Right lobe of liver (tissue), 6 donors: Measurements from ENCODE around the gene RPS6KB2. TPM values are rescaled to one million over a fixed set of nuclear protein-coding genes. Genes with fewer than 3 reads are reported as not detected.

ENCODE experiments used
- ATAC-seq, 4 donors: fragments of 200-7000 bp; cut with Tn5 transposase; one replicate each; pipeline ENCODE4 v1.9.1; 2020; ENCODE audit warnings: mild to moderate bottlenecking in 4 of 4, moderate library complexity in 4 of 4
- DNase-seq, 3 donors: peaks; one replicate each; pipeline ENCODE4 v3.0.0-alpha.2; 2020
- H3K27ac ChIP-seq, 3 donors: fragments of 200-600 bp; one replicate each; pipeline ENCODE4 v1.8.0; 2022
- H3K27me3 ChIP-seq, 2 donors: fragments of 200-600 bp; one replicate each; pipeline ENCODE4 v1.8.0; 2022
- H3K36me3 ChIP-seq, 4 donors: fragments of 200-600 bp; sonication (generic) in 1 of 4; one replicate each; pipeline versions ENCODE4 v1.5.1 to v1.8.0; 2017 to 2022; ENCODE audit warnings: control low read depth in 1 of 4
- H3K4me1 ChIP-seq, 4 donors: fragments of 200-600 bp; sonication (generic) in 1 of 4; one replicate each; pipeline versions ENCODE4 v1.5.1 to v1.8.0; 2017 to 2022; ENCODE audit warnings: control low read depth in 1 of 4
- H3K4me3 ChIP-seq, 3 donors: fragments of 200-600 bp; one replicate each; pipeline ENCODE4 v1.8.0; 2022
- H3K9me3 ChIP-seq, 4 donors: fragments of 200-600 bp; sonication (generic) in 1 of 4; one replicate each; pipeline versions ENCODE4 v1.5.1 to v1.8.0; 2017 to 2022; ENCODE audit warnings: control low read depth in 1 of 4
- CTCF ChIP-seq, 4 donors: fragments of 200-600 bp in 3 of 4; fragments of 450-650 bp in 1 of 4; IDR thresholded peaks; one replicate each; pipeline versions ENCODE4 v1.5.1 to v1.8.0; 2016 to 2022; ENCODE audit warnings: antibody characterized with exemption in 4 of 4, mild to moderate bottlenecking in 2 of 4
- POLR2A ChIP-seq: fragments of 450-650 bp; IDR thresholded peaks from one replicate; pipeline ENCODE4 v1.6.1; 2017; ENCODE audit warnings: antibody characterized with exemption, mild to moderate bottlenecking
- WGBS: methylation state at CpG from one replicate; pipeline ENCODE4 v1.1.6; 2018; ENCODE audit warnings: low coverage, low lambda C conversion rate; ENCODE audit not compliant: insufficient coverage; ENCODE audit errors: missing lambda C conversion rate; 5-methylcytosine and 5-hydroxymethylcytosine counted together
- intact Hi-C, 2 donors: fragments of 100-400 bp; cut with DNase I; formaldehyde crosslinking; loops; one replicate each; pipeline versions ENCODE4 v1.11.2 to v1.14.1; 2022
- total RNA-seq, 6 experiments: library from RNA; depleted of rRNA in 2 of 6; stranded (reverse); fragments of >200 nt in 2 of 6; fragmentation: NEBNext Ultra II Directional in 3 of 6; extraction: Animal tissue kit (Norgen Biotek cat#: 25700) in 3 of 6; gene quantifications; one replicate each; pipeline versions ENCODE4 v1.1.0 to v1.2.4, GENCODE V29; 2016 to 2023
- donor health status: DM: no; HTN: yes; CAD: no.
- donor health status: DM: no; HTN: no; CAD: no.
- donor health status: DM: no; HTN: no; CAD: no.
- donor health status: DM: no; HTN: yes; CAD: no.
- donor health status: DM: no; HTN: yes; CAD: no.

Gene RPS6KB2
- total RNA-seq, 6 experiments from 2014 or later, result 18.8 to 37.1 (median 27.1) TPM

GRCh38 chr11:67420646-67421429 is 7.5 kb upstream of the RPS6KB2 start:
- intact Hi-C loops, result no loop called here
- DNase-seq, result peak; percentile 99
- Histone ChIP-seq H3K27me3 (no peaks in the 10 kb centered on the region), H3K27ac (peak overlapping the region; percentile 58 to 79 (median 77)), H3K9me3 (no peaks in the 10 kb centered on the region), H3K4me3 (peak overlapping the region; percentile 42 to 67 (median 60)), H3K4me1 (peaks cover 0 to 21% (median 10%) of the 10 kb centered on the region in 4 donors), H3K36me3 (no peaks in the 10 kb centered on the region)
- TF ChIP-seq POLR2A (peak; percentile 66), CTCF (IDR thresholded peaks at IDR 0.05) (peak in 1 of 4 donors; percentile 10)
- peak; percentile 92 to 97 (median 96) for ATAC-seq
- 0% methylated on average over 5 of the region's 97 CpGs for WGBS

- Histone ChIP-seq H3K36me3 (no peaks in the 10 kb centered on the region), H3K4me3 (peak overlapping the region in 2 of 3 donors; percentile 42 to 67), H3K4me1 (peaks cover 0 to 21% (median 10%) of the 10 kb centered on the region in 4 donors), H3K27me3 (no peaks in the 10 kb centered on the region), H3K9me3 (no peaks in the 10 kb centered on the region), H3K27ac (no peak overlapping the region)
- 37% methylated on average over 5 of the region's 22 CpGs for WGBS
- intact Hi-C loops, result no loop called here
- DNase-seq (no peak), ATAC-seq (no peak)
- TF ChIP-seq POLR2A (no peak), CTCF (IDR thresholded peaks at IDR 0.05) (no peak)
Measured at GRCh38 chr11:67421430-67422031, 6.8 kb upstream of the RPS6KB2 start.

GRCh38 chr11:67422891-67423290 is 5.4 kb upstream of the RPS6KB2 start:
- peaks cover 0 to 28% (median 11%) of the 10 kb centered on the region in 4 donors for H3K4me1 ChIP-seq
- DNase-seq (no peak), ATAC-seq (no peak)
- no peak overlapping the region for H3K27ac ChIP-seq
- H3K27me3 ChIP-seq, result no peaks in the 10 kb centered on the region
- no peak overlapping the region for H3K4me3 ChIP-seq
- no peak for TF ChIP-seq CTCF (IDR thresholded peaks at IDR 0.05)
- no peak for TF ChIP-seq POLR2A
- intact Hi-C loops, result no loop called here
- no peaks in the 10 kb centered on the region for H3K36me3 ChIP-seq
- H3K9me3 ChIP-seq, result no peaks in the 10 kb centered on the region
- 66% methylated on average over 5 of the region's 6 CpGs for WGBS

- Histone ChIP-seq H3K36me3 (no peaks in the 10 kb centered on the region), H3K9me3 (no peaks in the 10 kb centered on the region), H3K27ac (no peak overlapping the region), H3K4me3 (no peak overlapping the region), H3K27me3 (no peaks in the 10 kb centered on the region), H3K4me1 (peaks cover 0 to 26% (median 10%) of the 10 kb centered on the region in 4 donors)
- intact Hi-C loops, result no loop called here
- WGBS, result 80% methylated on average over 1 of the region's 13 CpGs
- TF ChIP-seq POLR2A (no peak), CTCF (IDR thresholded peaks at IDR 0.05) (no peak)
- DNase-seq, result no peak
- no peak for ATAC-seq
Measured at GRCh38 chr11:67423466-67423865, 4.8 kb upstream of the RPS6KB2 start.
